CD4-positive, CD25-positive, alpha-beta regulatory T cell (primary cell): ENCODE measurements around the gene PPP1R12B. TPM values are rescaled to one million over a fixed set of nuclear protein-coding genes. Genes with fewer than 3 reads are reported as not detected.
"Not testable (repeated sequence)": the region's sequence is repeated elsewhere in the genome, so short reads cannot be mapped to it uniquely, and the experiment has no call there.

Source experiments
- ATAC-seq, 2 donors: fragments of 150-1000 bp; cut with Tn5 transposase; one replicate each; pipeline ENCODE4 v1.10.0; 2021; ENCODE audit warnings: low read depth in 2 of 2, moderate number of reproducible peaks in 2 of 2, moderate library complexity in 1 of 2
- DNase-seq, 3 donors: peaks; one replicate each; pipeline versions ENCODE4 v3.0.0 to v3.0.0-alpha.2; 2012 to 2022; ENCODE audit warnings: mixed read lengths in 1 of 3
- H3K27ac ChIP-seq: one replicate; pipeline ENCODE4 v1.7.0; 2013; ENCODE audit warnings: mild to moderate bottlenecking, low read length; ENCODE audit not compliant: insufficient read depth, poor library complexity, severe bottlenecking
- H3K27me3 ChIP-seq: one replicate; pipeline ENCODE4 v1.7.0; 2013; ENCODE audit warnings: low read length; ENCODE audit not compliant: control insufficient read depth, insufficient read depth
- H3K36me3 ChIP-seq: one replicate; pipeline ENCODE4 v1.7.0; 2013; ENCODE audit warnings: mild to moderate bottlenecking, low read length, moderate library complexity; ENCODE audit not compliant: control insufficient read depth, insufficient read depth
- H3K4me1 ChIP-seq: 2 replicates; pipeline ENCODE4 v1.7.0; 2013; ENCODE audit warnings: mild to moderate bottlenecking, low read length; ENCODE audit not compliant: insufficient read depth, control insufficient read depth, poor library complexity, severe bottlenecking
- H3K4me3 ChIP-seq: one replicate; pipeline ENCODE4 v1.7.0; 2013; ENCODE audit warnings: low read depth, mild to moderate bottlenecking, low read length, moderate library complexity
- H3K9me3 ChIP-seq, 2 experiments: 1 replicate in 1 of 2; 2 replicates in 1 of 2; pipeline ENCODE4 v1.7.0; 2013; ENCODE audit warnings: low read length in 2 of 2, mild to moderate bottlenecking in 1 of 2, moderate library complexity in 1 of 2; ENCODE audit not compliant: control insufficient read depth in 2 of 2
- H3K27ac Mint-ChIP-seq, 3 donors: one replicate each; pipeline ENCODE4 v1.8.0; 2020 to 2022; ENCODE audit warnings: mild to moderate bottlenecking in 3 of 3, mixed read lengths in 3 of 3, moderate library complexity in 2 of 3
- H3K27me3 Mint-ChIP-seq: one replicate; pipeline ENCODE4 v1.8.0; 2022; ENCODE audit warnings: mild to moderate bottlenecking, mixed read lengths
- H3K36me3 Mint-ChIP-seq: one replicate; pipeline ENCODE4 v1.8.0; 2020; ENCODE audit warnings: mixed read lengths
- H3K4me1 Mint-ChIP-seq, 4 donors: one replicate each; pipeline ENCODE4 v1.8.0; 2020 to 2022; ENCODE audit warnings: mixed read lengths in 4 of 4, mild to moderate bottlenecking in 1 of 4
- H3K4me3 Mint-ChIP-seq, 4 donors: one replicate each; pipeline ENCODE4 v1.8.0; 2020 to 2022; ENCODE audit warnings: mild to moderate bottlenecking in 4 of 4, mixed read lengths in 4 of 4, moderate library complexity in 3 of 4
- H3K9me3 Mint-ChIP-seq, 7 donors: one replicate each; pipeline ENCODE4 v1.8.0; 2020 to 2022; ENCODE audit warnings: mixed read lengths in 7 of 7, mild to moderate bottlenecking in 3 of 7, moderate library complexity in 2 of 7
- polyA plus RNA-seq, 4 donors: library from polyadenylated mRNA; unstranded; fragments of 300-500 nt; fragmentation: Illumina TruSeq; gene quantifications; one replicate each; pipeline ENCODE4 v1.2.3, GENCODE V29; 2021
- total RNA-seq: library from RNA; stranded (reverse); gene quantifications from one replicate; pipeline ENCODE4 v1.2.3, GENCODE V29; 2022

PPP1R12B gene
- total and polyA plus RNA-seq, 5 donors from 2014 or later = 3.8 to 32.5 (median 4.2) TPM

DNA sequence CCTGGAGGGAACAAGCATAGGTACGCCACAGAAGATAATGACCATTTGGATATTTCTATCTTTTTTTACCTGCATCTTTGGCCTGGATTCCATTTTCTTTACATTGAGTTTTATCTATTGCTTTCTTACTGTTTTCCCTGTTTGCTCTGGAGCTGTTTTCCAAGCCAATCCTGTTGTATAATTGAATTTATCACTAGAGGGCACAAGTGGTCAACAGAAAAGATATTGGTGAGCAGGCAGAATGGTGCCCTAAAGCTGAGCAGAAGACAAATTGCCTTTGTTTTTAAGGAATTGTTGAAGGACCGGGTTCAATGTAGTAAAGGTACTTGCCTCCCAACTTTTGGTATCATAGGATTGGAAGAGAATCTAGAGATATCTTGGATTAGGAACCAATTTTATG, 152.8 kb downstream of the PPP1R12B start:
- H3K27me3 Mint-ChIP-seq = no peaks in the 10 kb centered on the region
- H3K9me3 ChIP-seq = no peaks in the 10 kb centered on the region
- H3K27me3 ChIP-seq = no peaks in the 10 kb centered on the region
- H3K27ac Mint-ChIP-seq = no peak overlapping the region
- no peak overlapping the region for H3K27ac ChIP-seq
- DNase-seq = peak in 2 of 3 donors; percentile 20 to 21
- no peaks in the 10 kb centered on the region for H3K9me3 Mint-ChIP-seq
- no peaks in the 10 kb centered on the region for H3K4me1 ChIP-seq
- H3K4me1 Mint-ChIP-seq = peaks cover 0 to 3% (median 0%) of the 10 kb centered on the region in 4 donors
- peaks cover 41% of the 10 kb centered on the region for H3K36me3 Mint-ChIP-seq
- H3K4me3 ChIP-seq = no peak overlapping the region
- ATAC-seq = no peak
- no peak overlapping the region for H3K4me3 Mint-ChIP-seq
- peaks cover 14% of the 10 kb centered on the region for H3K36me3 ChIP-seq

GRCh38 chr1:202505356-202505755, 156.9 kb downstream of the PPP1R12B start:
- DNase-seq = no peak
- Histone ChIP-seq H3K27me3 (no peaks in the 10 kb centered on the region), H3K4me3 (no peak overlapping the region), H3K4me1 (no peaks in the 10 kb centered on the region), H3K36me3 (peaks cover 7% of the 10 kb centered on the region), H3K9me3 (no peaks in the 10 kb centered on the region), H3K27ac (no peak overlapping the region)
- no peak for ATAC-seq
- Mint-ChIP-seq H3K4me3 (no peak overlapping the region), H3K27me3 (no peaks in the 10 kb centered on the region), H3K27ac (no peak overlapping the region), H3K9me3 (no peaks in the 10 kb centered on the region), H3K4me1 (peaks cover 0 to under 1% (median 0%) of the 10 kb centered on the region in 4 donors), H3K36me3 (peaks cover 29% of the 10 kb centered on the region)

- H3K9me3 Mint-ChIP-seq, H3K4me1 Mint-ChIP-seq, H3K27me3 Mint-ChIP-seq, H3K27ac Mint-ChIP-seq, H3K4me3 Mint-ChIP-seq, H3K9me3 ChIP-seq, H3K27me3 ChIP-seq, H3K4me1 ChIP-seq, H3K36me3 ChIP-seq, ATAC-seq, H3K27ac ChIP-seq, H3K4me3 ChIP-seq, DNase-seq: not testable (repeated sequence)
- peaks cover 26% of the 10 kb centered on the region for H3K36me3 Mint-ChIP-seq
These were observed 157.5 kb downstream of the PPP1R12B start for GRCh38 chr1:202505880-202506575.

- H3K27ac ChIP-seq, H3K4me1 Mint-ChIP-seq, H3K4me1 ChIP-seq, DNase-seq, H3K9me3 ChIP-seq, H3K27me3 Mint-ChIP-seq, ATAC-seq, H3K4me3 Mint-ChIP-seq, H3K9me3 Mint-ChIP-seq, H3K27me3 ChIP-seq, H3K36me3 ChIP-seq, H3K4me3 ChIP-seq, H3K27ac Mint-ChIP-seq: not testable (repeated sequence)
- H3K36me3 Mint-ChIP-seq = peaks cover 32% of the 10 kb centered on the region
These were observed 160.4 kb downstream of the PPP1R12B start for GRCh38 chr1:202508863-202509262.

DNA sequence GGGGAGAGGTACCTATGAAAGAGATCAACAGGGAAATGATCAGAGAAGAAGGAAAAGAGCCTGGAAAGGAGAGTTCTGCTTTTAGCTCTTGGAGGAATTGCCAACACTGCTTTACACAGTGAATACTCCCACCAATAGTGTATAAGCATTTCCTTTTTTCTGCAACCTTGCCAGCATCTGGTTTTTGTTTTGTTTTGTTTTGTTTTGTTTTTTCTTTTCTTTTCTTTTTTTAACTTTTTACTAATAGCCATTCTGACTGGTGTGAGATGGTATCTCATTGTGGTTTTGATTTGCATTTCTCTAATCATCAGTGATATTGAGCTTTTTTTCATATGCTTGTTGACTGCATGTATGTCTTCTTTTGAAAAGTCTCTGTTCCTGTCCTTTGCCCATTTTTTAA, 165.4 kb downstream of the PPP1R12B start:
- ATAC-seq, H3K27ac Mint-ChIP-seq, H3K27me3 ChIP-seq, H3K9me3 Mint-ChIP-seq, H3K9me3 ChIP-seq, H3K27me3 Mint-ChIP-seq, H3K36me3 ChIP-seq, H3K27ac ChIP-seq, H3K4me3 ChIP-seq, H3K4me1 ChIP-seq, H3K4me3 Mint-ChIP-seq: not testable (repeated sequence)
- peaks cover 38% of the 10 kb centered on the region for H3K36me3 Mint-ChIP-seq
- DNase-seq = peak in 1 of 3 donors; percentile 1
- H3K4me1 Mint-ChIP-seq = peaks cover 3 to 10% (median 7%) of the 10 kb centered on the region in 4 donors

DNA sequence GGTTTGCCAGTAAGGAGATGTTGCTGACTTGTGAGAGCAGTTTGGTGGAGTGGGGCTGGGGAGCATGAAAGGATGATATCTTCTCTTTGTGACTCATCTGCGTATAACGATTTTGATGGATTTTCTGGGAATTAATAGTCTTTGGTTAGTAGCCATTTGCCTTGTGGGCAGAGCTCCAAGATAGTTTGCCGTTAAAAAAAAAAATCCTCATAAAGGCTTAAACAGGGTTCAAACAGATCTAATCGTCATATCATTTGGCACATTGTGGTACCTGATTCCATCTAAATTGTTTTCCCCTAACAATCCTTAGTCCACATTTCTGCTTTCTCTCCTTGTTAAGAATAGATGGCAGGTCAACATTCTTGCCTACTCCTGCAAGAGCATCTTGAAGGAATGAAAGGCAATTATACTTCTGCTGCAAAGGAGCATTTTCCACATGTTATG, 168.0 kb downstream of the PPP1R12B start:
- DNase-seq = no peak
- no peaks in the 10 kb centered on the region for H3K9me3 Mint-ChIP-seq
- peaks cover 39% of the 10 kb centered on the region for H3K36me3 Mint-ChIP-seq
- Histone ChIP-seq H3K27ac (no peak overlapping the region), H3K9me3 (no peaks in the 10 kb centered on the region), H3K4me3 (no peak overlapping the region), H3K27me3 (no peaks in the 10 kb centered on the region), H3K36me3 (peaks cover 2% of the 10 kb centered on the region), H3K4me1 (no peaks in the 10 kb centered on the region)
- peaks cover 3 to 10% (median 7%) of the 10 kb centered on the region in 4 donors for H3K4me1 Mint-ChIP-seq
- no peak for ATAC-seq
- no peak overlapping the region for H3K4me3 Mint-ChIP-seq
- no peak overlapping the region for H3K27ac Mint-ChIP-seq
- no peaks in the 10 kb centered on the region for H3K27me3 Mint-ChIP-seq

DNA sequence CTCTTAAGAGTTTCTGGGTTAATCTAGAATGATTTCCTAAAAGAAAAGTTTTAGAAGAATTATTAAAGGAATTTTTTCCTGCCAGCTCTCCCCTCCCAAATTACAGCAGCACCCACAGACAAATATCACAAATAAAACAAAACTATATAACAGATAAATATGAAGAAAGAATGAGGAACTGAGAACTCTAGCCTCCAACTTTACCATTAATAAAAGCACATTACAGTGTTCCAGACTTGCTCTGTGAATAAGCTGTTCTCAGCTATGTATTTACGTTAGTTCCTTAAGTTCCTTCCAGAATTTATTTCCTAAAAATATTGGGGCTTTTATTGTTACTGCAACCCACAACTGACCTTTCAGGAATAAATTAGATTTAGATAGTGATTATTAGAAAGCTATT, 168.6 kb downstream of the PPP1R12B start:
- ATAC-seq, H3K9me3 ChIP-seq, H3K27ac Mint-ChIP-seq, H3K4me3 Mint-ChIP-seq, H3K27ac ChIP-seq, H3K27me3 ChIP-seq, H3K4me1 ChIP-seq, DNase-seq, H3K27me3 Mint-ChIP-seq, H3K9me3 Mint-ChIP-seq, H3K36me3 ChIP-seq, H3K4me3 ChIP-seq: not testable (repeated sequence)
- Mint-ChIP-seq H3K36me3 (peaks cover 36% of the 10 kb centered on the region), H3K4me1 (peaks cover under 1 to 10% (median 6%) of the 10 kb centered on the region in 4 donors)

- not testable (repeated sequence) for H3K27me3 ChIP-seq, H3K27ac Mint-ChIP-seq, H3K27ac ChIP-seq, DNase-seq, H3K4me3 ChIP-seq, H3K36me3 ChIP-seq, H3K4me1 ChIP-seq, H3K27me3 Mint-ChIP-seq, ATAC-seq, H3K9me3 Mint-ChIP-seq, H3K9me3 ChIP-seq
- peaks cover 32% of the 10 kb centered on the region for H3K36me3 Mint-ChIP-seq
- peaks cover 0 to 13% (median 6%) of the 10 kb centered on the region in 4 donors for H3K4me1 Mint-ChIP-seq
- H3K4me3 Mint-ChIP-seq = peak overlapping the region in 1 of 4 donors; percentile 12
These were observed 169.7 kb downstream of the PPP1R12B start for GRCh38 chr1:202518180-202518579.
